A549 (cell line): ENCODE measurements around the gene TMEM222. TPM values are rescaled to one million over a fixed set of nuclear protein-coding genes. Genes with fewer than 3 reads are reported as not detected.

Experiments used
- ATAC-seq, 2 experiments: fragments of 200-7000 bp in 1 of 2; fragments of >200 bp in 1 of 2; cut with Nextera tagmentation in 1 of 2; cut with Tn5 transposase in 1 of 2; 3 replicates each; pipeline versions ENCODE4 v1.8.0 to v1.9.1; 2018 to 2020; ENCODE audit warnings: mild to moderate bottlenecking in 1 of 2, moderate library complexity in 1 of 2
- CTCF ChIA-PET: fragments of 300-600 bp; sonication (Branson Sonifier 250); formaldehyde crosslinking; extraction: SDS; loops from one replicate; lab custom pipeline; 2021; ENCODE audit warnings: antibody characterized with exemption, inconsistent platforms; lab: Yijun Ruan, JAX
- POLR2A ChIA-PET: fragments of 350-600 bp; formaldehyde crosslinking; extraction: SDS; loops from one replicate; lab custom pipeline; 2021; ENCODE audit warnings: antibody characterized with exemption, inconsistent platforms; lab: Yijun Ruan, JAX
- DNase-seq, 2 experiments: peaks; one replicate each; pipeline versions ENCODE4 v3.0.0 to v3.0.0-alpha.2; 2011 to 2016; ENCODE audit warnings: low read depth in 1 of 2, low spot score in 1 of 2
- FAIRE-seq: peaks from 2 replicates; lab custom pipeline; 2011; peaks lifted over from hg19 to GRCh38; lab: Jason Lieb, UNC
- H3K27ac ChIP-seq, 2 experiments: fragments of >200 bp; sonication (Bioruptor Twin); formaldehyde crosslinking; 3 replicates each; pipeline ENCODE4 v1.5.1; 2016 to 2017
- H3K4me1 ChIP-seq: fragments of >200 bp; sonication (Bioruptor Twin); formaldehyde crosslinking; 3 replicates; pipeline ENCODE4 v1.6.1; 2016
- H3K4me2 ChIP-seq: fragments of >200 bp; sonication (Bioruptor Twin); formaldehyde crosslinking; 3 replicates; pipeline ENCODE4 v1.6.1; 2016
- H3K4me3 ChIP-seq: fragments of >200 bp; sonication (Bioruptor Twin); formaldehyde crosslinking; 3 replicates; pipeline ENCODE4 v1.5.1; 2016
- H3K9me3 ChIP-seq: fragments of >200 bp; sonication (Bioruptor Twin); formaldehyde crosslinking; 3 replicates; pipeline ENCODE4 v1.6.1; 2016
- ATOH8 ChIP-seq: fragments of 250-450 bp; sonication (Bioruptor Pico); IDR thresholded peaks from 2 replicates; pipeline ENCODE4 v1.5.0; 2020; ENCODE audit warnings: low read depth, mild to moderate bottlenecking, moderate library complexity
- CBX8 ChIP-seq: fragments of 200-600 bp; sonication (generic); IDR thresholded peaks from 2 replicates; pipeline ENCODE4 v1.6.1; 2016
- CHD2 ChIP-seq: fragments of 150-350 bp; IDR thresholded peaks from 2 replicates; pipeline ENCODE4 v1.6.1; 2014; ENCODE audit warnings: low read length; ENCODE audit not compliant: partially characterized antibody
- CHD4 ChIP-seq: fragments of 200-600 bp; sonication (generic); IDR thresholded peaks from 2 replicates; pipeline ENCODE4 v1.6.1; 2016; ENCODE audit warnings: antibody characterized with exemption, mild to moderate bottlenecking, borderline replicate concordance
- E2F6 ChIP-seq: IDR thresholded peaks from 2 replicates; pipeline ENCODE4 v1.6.1; 2012; ENCODE audit warnings: low read depth, borderline replicate concordance
- EP300 ChIP-seq, 2 experiments: fragments of >200 bp; sonication (Bioruptor Twin); formaldehyde crosslinking; IDR thresholded peaks; 2 replicates in 1 of 2; 3 replicates in 1 of 2; pipeline ENCODE4 v1.6.1; 2016 to 2017
- ESRRA ChIP-seq: fragments of 150-350 bp; IDR thresholded peaks from 2 replicates; pipeline ENCODE4 v1.6.1; 2014; ENCODE audit warnings: mild to moderate bottlenecking, low read length, borderline replicate concordance
- FOSL2 ChIP-seq, 2 experiments: fragments of 450-650 bp in 1 of 2; fragments of >200 bp in 1 of 2; sonication (Bioruptor Twin) in 1 of 2; formaldehyde crosslinking; IDR thresholded peaks; 2 replicates each; pipeline versions ENCODE4 v1.5.0 to v1.6.1; 2016 to 2020; ENCODE audit warnings: mild to moderate bottlenecking in 1 of 2, moderate library complexity in 1 of 2
- FOXS1 ChIP-seq: fragments of 250-450 bp; sonication (Bioruptor Pico); IDR thresholded peaks from 2 replicates; pipeline ENCODE4 v1.5.0; 2020; ENCODE audit warnings: mild to moderate bottlenecking, moderate library complexity
- HEYL ChIP-seq: fragments of 250-450 bp; sonication (Bioruptor Pico); IDR thresholded peaks from 2 replicates; pipeline ENCODE4 v1.8.0; 2021; ENCODE audit warnings: mild to moderate bottlenecking, moderate library complexity
- HMGXB4 ChIP-seq: fragments of 250-450 bp; sonication (Bioruptor Pico); IDR thresholded peaks from 2 replicates; pipeline ENCODE4 v1.5.0; 2021; ENCODE audit warnings: mild to moderate bottlenecking, moderate library complexity, borderline replicate concordance
- HOXB5 ChIP-seq: fragments of 250-450 bp; sonication (Bioruptor Pico); IDR thresholded peaks from 2 replicates; pipeline ENCODE4 v1.5.0; 2020; ENCODE audit warnings: mild to moderate bottlenecking, moderate library complexity
- JUN ChIP-seq, 2 experiments: fragments of >200 bp; sonication (Bioruptor Twin); formaldehyde crosslinking; IDR thresholded peaks; 2 replicates in 1 of 2; 3 replicates in 1 of 2; pipeline ENCODE4 v1.6.1; 2016 to 2017
- KDM1A ChIP-seq: fragments of 200-600 bp; sonication (generic); IDR thresholded peaks from 2 replicates; pipeline ENCODE4 v1.6.1; 2016; ENCODE audit warnings: low read depth, mild to moderate bottlenecking
- MAFK ChIP-seq: fragments of 450-650 bp; IDR thresholded peaks from 2 replicates; pipeline ENCODE4 v1.6.1; 2014; ENCODE audit not compliant: partially characterized antibody
- MAX ChIP-seq: IDR thresholded peaks from 2 replicates; pipeline ENCODE4 v1.6.1; 2012
- MAZ ChIP-seq: fragments of 150-350 bp; IDR thresholded peaks from 2 replicates; pipeline ENCODE4 v1.6.1; 2014; ENCODE audit warnings: antibody characterized with exemption, low read depth, low read length, borderline replicate concordance
- MYC ChIP-seq: IDR thresholded peaks from 2 replicates; pipeline ENCODE4 v1.6.1; 2012; ENCODE audit warnings: mild to moderate bottlenecking, inconsistent platforms, low read length, improper control_type of control experiment, borderline replicate concordance
- NFE2L2 ChIP-seq: fragments of 150-350 bp; conservative IDR thresholded peaks from 2 replicates; pipeline ENCODE4 v1.6.1; 2014; ENCODE audit warnings: low read length
- PBX3 ChIP-seq: IDR thresholded peaks from 2 replicates; pipeline ENCODE4 v1.6.1; 2012
- PHF8 ChIP-seq: fragments of 200-600 bp; sonication (generic); IDR thresholded peaks from 2 replicates; pipeline ENCODE4 v1.6.1; 2016; ENCODE audit warnings: low read depth, mild to moderate bottlenecking, antibody characterized with exemption, moderate library complexity, borderline replicate concordance
- POLR2A ChIP-seq: IDR thresholded peaks from 2 replicates; pipeline ENCODE4 v1.6.1; 2012; ENCODE audit warnings: mild to moderate bottlenecking, low read length
- RARB ChIP-seq: fragments of 250-450 bp; sonication (Bioruptor Pico); IDR thresholded peaks from 2 replicates; pipeline ENCODE4 v1.8.0; 2021; ENCODE audit warnings: mild to moderate bottlenecking, moderate library complexity
- RCOR1 ChIP-seq: fragments of 150-350 bp; IDR thresholded peaks from 2 replicates; pipeline ENCODE4 v1.6.1; 2014; ENCODE audit warnings: antibody characterized with exemption, low read length, low read depth
- RFX5 ChIP-seq: fragments of 450-650 bp; IDR thresholded peaks from 2 replicates; pipeline ENCODE4 v1.7.1; 2014; ENCODE audit warnings: antibody characterized with exemption, mild to moderate bottlenecking, moderate library complexity
- RNF2 ChIP-seq: fragments of 200-600 bp; sonication (generic); IDR thresholded peaks from 2 replicates; pipeline ENCODE4 v1.6.1; 2016; ENCODE audit warnings: low read depth, mild to moderate bottlenecking, antibody characterized with exemption, moderate library complexity, borderline replicate concordance
- SREBF2 ChIP-seq: fragments of 450-650 bp; IDR thresholded peaks from 2 replicates; pipeline ENCODE4 v1.6.1; 2014; ENCODE audit warnings: mild to moderate bottlenecking, moderate library complexity
- TFCP2L1 ChIP-seq: fragments of 250-450 bp; sonication (Bioruptor Pico); IDR thresholded peaks from 2 replicates; pipeline ENCODE4 v1.5.0; 2021; ENCODE audit warnings: mild to moderate bottlenecking
- ZC3H11A ChIP-seq: fragments of 450-650 bp; IDR thresholded peaks from 2 replicates; pipeline ENCODE4 v1.6.1; 2014; ENCODE audit warnings: antibody characterized with exemption, mild to moderate bottlenecking
- WGBS: methylation state at CpG from one replicate; pipeline ENCODE4 v1.1.6; 2017; ENCODE audit errors: missing lambda C conversion rate; 5-methylcytosine and 5-hydroxymethylcytosine counted together
- polyA plus RNA-seq, 4 experiments: library from polyadenylated mRNA; depleted of rRNA in 3 of 4; stranded (reverse); fragments of >200 nt; fragmentation: RNase III in 1 of 4; extraction: RNeasy Plus Mini Kit Qiagen cat#74134 plus additional on column Dnase treatment in 1 of 4; gene quantifications; 2 replicates in 3 of 4; 3 replicates in 1 of 4; pipeline ENCODE4 v1.2.3, GENCODE V29; 2011 to 2017

TMEM222 gene
- polyA plus RNA-seq, 2 of the 4 experiments (the other 2 are of a cell fraction): 28.4 to 30.0 TPM

- TF ChIP-seq ATOH8 (no peak), MAZ (no peak), CBX8 (no peak), MAX (no peak), PBX3 (0 out of 2 replicates have a peak, but pooled peaks have one; percentile 10), HOXB5 (CRISPR knock-in tag) (no peak), ZC3H11A (no peak), HMGXB4 (CRISPR knock-in tag) (no peak)
These were observed 43.6 kb downstream of the TMEM222 start (continued) for GRCh38 chr1:27365372-27366112.

- DNase-seq: peak; percentile 75 to 78
- Histone ChIP-seq H3K9me3 (no peaks in the 10 kb centered on the region), H3K4me2 (peak overlapping the region; percentile 95), H3K27ac (peak overlapping the region; percentile 93 to 97), H3K4me1 (peaks cover 14% of the 10 kb centered on the region), H3K4me3 (peak overlapping the region; percentile 78)
- POLR2A ChIA-PET: interaction anchor here (0.6 to 2.1 kb wide), 6 partner anchors 9 to 986 kb away, joined by 4 to 13 read pairs (median 6); no protein-coding TSS in a partner anchor
- FAIRE-seq: no peak
- 10% methylated on average over 2 of the region's 30 CpGs for WGBS
- no peak for TF ChIP-seq MAFK
- no peak for TF ChIP-seq ESRRA
- no peak for TF ChIP-seq MAX
- no peak for TF ChIP-seq RNF2
- no peak for TF ChIP-seq NFE2L2
- TF ChIP-seq CHD4: no peak
- TF ChIP-seq HEYL: no peak
- TF ChIP-seq E2F6: no peak
- TF ChIP-seq MYC: no peak
- no peak for TF ChIP-seq RCOR1
- TF ChIP-seq EP300 (IDR thresholded peaks at IDR 0.05): no peak
- no peak for TF ChIP-seq MAZ
- TF ChIP-seq FOSL2 (IDR thresholded peaks at IDR 0.05): no peak
- TF ChIP-seq FOSL2 (CRISPR knock-in tag; IDR thresholded peaks at IDR 0.05): no peak
- TF ChIP-seq RARB (CRISPR knock-in tag): no peak
- no peak for TF ChIP-seq PHF8
- TF ChIP-seq SREBF2: no peak
- no peak for TF ChIP-seq KDM1A
- peak; percentile 79 for TF ChIP-seq RFX5
- TF ChIP-seq JUN (IDR thresholded peaks at IDR 0.05): 0 out of 5 replicates have a peak, but pooled peaks of 1 of the 2 experiments have one; percentile 25
- no peak for TF ChIP-seq TFCP2L1 (CRISPR knock-in tag)
- no peak for TF ChIP-seq FOXS1 (CRISPR knock-in tag)
- TF ChIP-seq POLR2A: peak; percentile 51
- no peak for TF ChIP-seq CHD2
- peak; percentile 71 to 77 for ATAC-seq
- CTCF ChIA-PET: interaction anchor here (0.6 to 10.3 kb wide), 19 partner anchors 11 to 240 kb away, joined by 3 to 130 read pairs (median 4); partner anchors contain the start of gene SYTL1
These were observed 44.1 kb downstream of the TMEM222 start for GRCh38 chr1:27366113-27366410.
